Pancreas (tissue), 10 donors: ENCODE measurements around the gene SMIM14. TPM values are rescaled to one million over a fixed set of nuclear protein-coding genes. Genes with fewer than 3 reads are reported as not detected.
"Not testable (repeated sequence)": the region's sequence is repeated elsewhere in the genome, so short reads cannot be mapped to it uniquely, and the experiment has no call there.

Experiments
- ATAC-seq, 4 donors: fragments of 200-7000 bp; cut with Tn5 transposase; one replicate each; pipeline versions ENCODE4 v1.8.0 to v1.9.1; 2020; ENCODE audit warnings: mild to moderate bottlenecking in 4 of 4, moderate library complexity in 4 of 4
- DNase-seq, 6 donors: peaks; one replicate each; pipeline ENCODE4 v3.0.0-alpha.2; 2020
- FAIRE-seq: peaks from 2 replicates; lab custom pipeline; 2012; peaks lifted over from hg19 to GRCh38; lab: Jason Lieb, UNC
- H3K27ac ChIP-seq, 4 donors: fragments of 200-600 bp; sonication (generic); 1 replicate in 3 of 4; 2 replicates in 1 of 4; pipeline versions ENCODE4 v1.5.0 to v1.8.0; 2020
- H3K27me3 ChIP-seq, 4 donors: fragments of 200-600 bp; one replicate each; pipeline ENCODE4 v1.8.0; 2021
- H3K36me3 ChIP-seq, 3 donors: fragments of 200-600 bp; sonication (generic) in 1 of 3; one replicate each; pipeline versions ENCODE4 v1.5.0 to v1.8.0; 2020 to 2021
- H3K4me1 ChIP-seq, 3 donors: fragments of 200-600 bp; one replicate each; pipeline ENCODE4 v1.8.0; 2021
- H3K4me3 ChIP-seq, 4 donors: fragments of 200-600 bp; sonication (generic) in 2 of 4; one replicate each; pipeline versions ENCODE4 v1.5.0 to v1.8.0; 2020 to 2021
- H3K9me3 ChIP-seq, 4 donors: fragments of 200-600 bp; one replicate each; pipeline ENCODE4 v1.8.0; 2021
- WGBS, 2 donors: extraction: QIAGEN DNeasy Blood & Tissue Kit; methylation state at CpG; one replicate each; pipeline ENCODE4 v1.1.7; 2013; 5-methylcytosine and 5-hydroxymethylcytosine counted together
- intact Hi-C, 3 donors: fragments of 100-400 bp; cut with DNase I; formaldehyde crosslinking; loops; one replicate each; pipeline versions ENCODE4 v1.11.1 to v1.14.2; 2022
- polyA plus RNA-seq, 2 donors: library from polyadenylated mRNA; stranded (reverse); fragments of 200-250 nt; gene quantifications; one replicate each; pipeline ENCODE4 v1.2.3, GENCODE V29; 2013
- total RNA-seq, 6 donors: library from RNA; stranded (reverse); fragmentation: NEBNext Ultra II Directional in 4 of 6; extraction: Animal tissue kit (Norgen Biotek cat#: 25700) in 4 of 6; gene quantifications; one replicate each; pipeline versions ENCODE4 v1.2.1 to v1.2.4, GENCODE V29; 2021 to 2023
- TF ChIP-seq, protein P1 (sequence below), 4 donors: fragments of 200-600 bp; sonication (generic) in 3 of 4; IDR thresholded peaks; one replicate each; pipeline versions ENCODE4 v1.5.0 to v1.8.0; 2021; ENCODE audit warnings: antibody characterized with exemption in 4 of 4
- donor health status: healthy with polysubstance abuse.
- donor health status: DM: no; HTN: no; CAD: no; lungs with moderate emphysema.
- donor health status: DM: no; HTN: no; CAD: no.
- donor health status: control.
- donor health status: control.
- donor health status: Bipolar disorder and iron deficiency.
- donor health status: DM: yes; HTN: yes; CAD: no.
- donor health status: DM: no; HTN: no; CAD: no.
- donor health status: DM: no; HTN: no; CAD: no.
- donor health status: DM: yes; HTN: yes; CAD: no.

Gene SMIM14
- total RNA-seq (10 to 100 TPM; 41.5 to 53.6 (median 46.9) TPM), polyA plus RNA-seq (10 to 100 TPM; 14.3 to 22.6 TPM)

- no peak for FAIRE-seq
- H3K4me1 ChIP-seq: peaks cover 6 to 18% (median 14%) of the 10 kb centered on the region in 3 donors
- 0% methylated on average over 55 to 75 of the region's 75 CpGs for WGBS, 2 donors
- H3K4me3 ChIP-seq: peak within 1 kb of the TSS; percentile 73 to 93 (median 85)
- peak; percentile 90 to 96 (median 96) for ATAC-seq
- peak within 1 kb of the TSS; percentile 93 to 99 (median 98) for H3K27ac ChIP-seq
- DNase-seq: peak; percentile 97 to 99 (median 98)
- intact Hi-C loops: no loop called here
- H3K27me3 ChIP-seq: no peaks in the 10 kb centered on the region
- H3K9me3 ChIP-seq: no peaks in the 10 kb centered on the region
- H3K36me3 ChIP-seq: no peaks in the 10 kb centered on the region
- TF ChIP-seq, protein P1, sequence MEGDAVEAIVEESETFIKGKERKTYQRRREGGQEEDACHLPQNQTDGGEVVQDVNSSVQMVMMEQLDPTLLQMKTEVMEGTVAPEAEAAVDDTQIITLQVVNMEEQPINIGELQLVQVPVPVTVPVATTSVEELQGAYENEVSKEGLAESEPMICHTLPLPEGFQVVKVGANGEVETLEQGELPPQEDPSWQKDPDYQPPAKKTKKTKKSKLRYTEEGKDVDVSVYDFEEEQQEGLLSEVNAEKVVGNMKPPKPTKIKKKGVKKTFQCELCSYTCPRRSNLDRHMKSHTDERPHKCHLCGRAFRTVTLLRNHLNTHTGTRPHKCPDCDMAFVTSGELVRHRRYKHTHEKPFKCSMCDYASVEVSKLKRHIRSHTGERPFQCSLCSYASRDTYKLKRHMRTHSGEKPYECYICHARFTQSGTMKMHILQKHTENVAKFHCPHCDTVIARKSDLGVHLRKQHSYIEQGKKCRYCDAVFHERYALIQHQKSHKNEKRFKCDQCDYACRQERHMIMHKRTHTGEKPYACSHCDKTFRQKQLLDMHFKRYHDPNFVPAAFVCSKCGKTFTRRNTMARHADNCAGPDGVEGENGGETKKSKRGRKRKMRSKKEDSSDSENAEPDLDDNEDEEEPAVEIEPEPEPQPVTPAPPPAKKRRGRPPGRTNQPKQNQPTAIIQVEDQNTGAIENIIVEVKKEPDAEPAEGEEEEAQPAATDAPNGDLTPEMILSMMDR (IDR thresholded peaks at IDR 0.05): peak in 1 of 4 donors; percentile 8
Measured at GRCh38 chr4:39638354-39639239, at the start of gene SMIM14. TSS of gene SMIM14 (minus strand) at chr4:39638865. CDS start at chr4:39605145, 33,720 bp downstream.

GRCh38 chr4:39687014-39687413 lies 48.3 kb upstream of the SMIM14 start:
- no peaks in the 10 kb centered on the region for H3K4me1 ChIP-seq
- no peak overlapping the region for H3K4me3 ChIP-seq
- H3K27ac ChIP-seq: no peak overlapping the region
- TF ChIP-seq, protein P1 (IDR thresholded peaks at IDR 0.05): no peak
- DNase-seq (no peak), ATAC-seq (no peak), FAIRE-seq (no peak)
- no peaks in the 10 kb centered on the region for H3K27me3 ChIP-seq
- intact Hi-C loops: no loop called here
- no peaks in the 10 kb centered on the region for H3K36me3 ChIP-seq
- no peaks in the 10 kb centered on the region for H3K9me3 ChIP-seq

DNA sequence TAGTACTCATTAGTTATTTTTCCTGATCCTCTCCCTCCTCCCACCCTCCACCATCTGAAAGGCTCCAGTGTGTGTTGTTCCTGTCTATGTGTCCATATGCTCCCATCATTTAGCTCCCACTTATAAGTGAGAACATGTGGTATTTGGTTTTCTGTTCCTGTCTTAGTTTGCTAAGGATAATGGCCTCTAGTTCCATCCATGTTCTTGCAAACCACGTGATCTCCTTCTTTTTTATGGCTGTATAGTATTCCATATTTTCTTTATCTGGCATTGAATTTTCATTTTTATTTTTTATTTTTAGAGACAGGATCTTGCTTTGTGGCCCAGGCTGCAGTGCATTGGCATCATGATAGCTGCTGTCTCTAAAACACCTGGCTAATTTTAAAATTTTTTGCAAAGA lies 47.3 kb upstream of the SMIM14 start:
- H3K4me1 ChIP-seq: no peaks in the 10 kb centered on the region
- intact Hi-C loops: no loop called here
- ATAC-seq (no peak), FAIRE-seq (no peak), DNase-seq (no peak)
- no peaks in the 10 kb centered on the region for H3K27me3 ChIP-seq
- H3K36me3 ChIP-seq: no peaks in the 10 kb centered on the region
- H3K27ac ChIP-seq: no peak overlapping the region
- H3K9me3 ChIP-seq: no peaks in the 10 kb centered on the region
- WGBS, 2 donors: 0% methylated on average over 1 of the region's 1 CpG
- TF ChIP-seq, protein P1 (IDR thresholded peaks at IDR 0.05): no peak
- no peak overlapping the region for H3K4me3 ChIP-seq

GRCh38 chr4:39682138-39682537 lies 43.5 kb upstream of the SMIM14 start:
- H3K27me3 ChIP-seq: no peaks in the 10 kb centered on the region
- WGBS, 2 donors: 73 to 81% methylated on average over 2 of the region's 2 CpGs
- no peak for DNase-seq
- H3K27ac ChIP-seq: no peak overlapping the region
- no peak for FAIRE-seq
- intact Hi-C loops: no loop called here
- H3K36me3 ChIP-seq: no peaks in the 10 kb centered on the region
- no peaks in the 10 kb centered on the region for H3K9me3 ChIP-seq
- H3K4me1 ChIP-seq: no peaks in the 10 kb centered on the region
- ATAC-seq: peak in 2 of 4 donors; percentile 57 to 64
- TF ChIP-seq, protein P1 (IDR thresholded peaks at IDR 0.05): no peak
- H3K4me3 ChIP-seq: no peak overlapping the region

- H3K4me3 ChIP-seq, DNase-seq, ATAC-seq, H3K27me3 ChIP-seq, FAIRE-seq, H3K4me1 ChIP-seq, H3K36me3 ChIP-seq, intact Hi-C loops, H3K9me3 ChIP-seq, H3K27ac ChIP-seq: not testable (repeated sequence)
- 82 to 92% methylated on average over 2 of the region's 2 CpGs for WGBS, 2 donors
Measured at GRCh38 chr4:39681003-39681402, 42.3 kb upstream of the SMIM14 start.

DNA sequence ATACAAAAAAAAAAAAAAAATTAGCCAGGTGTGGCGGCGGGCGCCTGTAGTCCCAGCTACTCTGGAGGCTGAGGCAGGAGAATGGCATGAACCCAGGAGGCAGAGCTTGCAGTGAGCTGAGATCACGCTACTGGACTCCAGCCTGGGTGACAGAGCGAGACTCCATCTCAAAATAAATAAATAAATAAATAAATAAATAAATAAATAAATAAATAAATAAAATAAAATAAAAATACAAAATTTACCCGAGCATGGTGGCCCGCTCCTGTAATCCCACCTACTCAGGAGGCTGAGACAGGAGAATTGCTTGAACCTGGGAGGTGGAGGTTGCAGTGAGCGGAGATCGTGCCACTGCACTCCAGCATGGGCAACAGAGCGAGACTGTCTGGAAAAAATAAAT lies 37.0 kb upstream of the SMIM14 start:
- H3K4me1 ChIP-seq, FAIRE-seq, H3K4me3 ChIP-seq, intact Hi-C loops, H3K27ac ChIP-seq, ATAC-seq, DNase-seq, H3K9me3 ChIP-seq, H3K27me3 ChIP-seq, H3K36me3 ChIP-seq: not testable (repeated sequence)
- WGBS, 2 donors: 92 to 95% methylated on average over 10 of the region's 10 CpGs

GRCh38 chr4:39670296-39670695 lies 31.6 kb upstream of the SMIM14 start:
- H3K4me3 ChIP-seq, H3K27ac ChIP-seq, H3K36me3 ChIP-seq, ATAC-seq, FAIRE-seq, H3K4me1 ChIP-seq, H3K9me3 ChIP-seq, intact Hi-C loops, H3K27me3 ChIP-seq, DNase-seq: not testable (repeated sequence)
- WGBS, 2 donors: 100% methylated on average over 1 of the region's 1 CpG; no CpG with 5 or more reads in 1 of the 2 donors
